Tibial nerve (tissue), 4 donors: ENCODE data around the gene RBM4B. TPM values are rescaled to one million over a fixed set of nuclear protein-coding genes. Genes with fewer than 3 reads are reported as not detected.

Source experiments
- DNase-seq, 2 donors: peaks; one replicate each; pipeline ENCODE4 v3.0.0-alpha.2; 2019; ENCODE audit warnings: low spot score in 2 of 2
- H3K27ac ChIP-seq, 4 donors: fragments of 200-600 bp; sonication (generic) in 3 of 4; one replicate each; pipeline ENCODE4 v1.5.1; 2017 to 2019; ENCODE audit warnings: mild to moderate bottlenecking in 1 of 4
- H3K27me3 ChIP-seq, 2 donors: fragments of 200-600 bp; sonication (generic) in 1 of 2; one replicate each; pipeline versions ENCODE4 v1.5.1 to v1.6.0; 2017 to 2019
- H3K36me3 ChIP-seq, 3 donors: fragments of 200-600 bp; sonication (generic); one replicate each; pipeline ENCODE4 v1.5.1; 2018 to 2019
- H3K4me1 ChIP-seq, 4 donors: fragments of 200-600 bp; sonication (generic) in 3 of 4; one replicate each; pipeline ENCODE4 v1.5.1; 2017 to 2019
- H3K4me3 ChIP-seq, 4 donors: fragments of 200-600 bp; sonication (generic) in 3 of 4; one replicate each; pipeline ENCODE4 v1.5.1; 2017 to 2019; ENCODE audit warnings: mild to moderate bottlenecking in 1 of 4, moderate library complexity in 1 of 4
- H3K9me3 ChIP-seq, 4 donors: fragments of 200-600 bp; sonication (generic) in 3 of 4; one replicate each; pipeline ENCODE4 v1.5.1; 2017 to 2019
- EP300 ChIP-seq, 2 donors: sonication (generic); formaldehyde crosslinking; IDR thresholded peaks; one replicate each; pipeline ENCODE4 v1.6.1; 2017; ENCODE audit warnings: antibody characterized with exemption in 2 of 2, mild to moderate bottlenecking in 1 of 2
- POLR2A ChIP-seq, 2 donors: fragments of 450-650 bp; IDR thresholded peaks; one replicate each; pipeline ENCODE4 v1.6.1; 2017; ENCODE audit warnings: antibody characterized with exemption in 2 of 2, mild to moderate bottlenecking in 2 of 2, moderate library complexity in 2 of 2
- WGBS, 2 donors: methylation state at CpG; one replicate each; pipeline ENCODE4 v1.1.5; 2018; 5-methylcytosine and 5-hydroxymethylcytosine counted together
- total RNA-seq, 4 donors: library from RNA; depleted of rRNA; stranded (reverse); fragments of >200 nt; gene quantifications; one replicate each; pipeline ENCODE4 v1.1.0, GENCODE V29; 2016
- TF ChIP-seq, protein P1 (sequence below), 5 experiments: fragments of 200-600 bp in 3 of 5; fragments of 450-650 bp in 2 of 5; sonication (generic) in 3 of 5; IDR thresholded peaks; one replicate each; pipeline ENCODE4 v1.5.1; 2016 to 2019; ENCODE audit warnings: antibody characterized with exemption in 5 of 5, mild to moderate bottlenecking in 3 of 5, moderate library complexity in 2 of 5

Gene RBM4B
- total RNA-seq, 4 donors from 2014 or later = 7.1 to 15.9 (median 12.2) TPM

DNA sequence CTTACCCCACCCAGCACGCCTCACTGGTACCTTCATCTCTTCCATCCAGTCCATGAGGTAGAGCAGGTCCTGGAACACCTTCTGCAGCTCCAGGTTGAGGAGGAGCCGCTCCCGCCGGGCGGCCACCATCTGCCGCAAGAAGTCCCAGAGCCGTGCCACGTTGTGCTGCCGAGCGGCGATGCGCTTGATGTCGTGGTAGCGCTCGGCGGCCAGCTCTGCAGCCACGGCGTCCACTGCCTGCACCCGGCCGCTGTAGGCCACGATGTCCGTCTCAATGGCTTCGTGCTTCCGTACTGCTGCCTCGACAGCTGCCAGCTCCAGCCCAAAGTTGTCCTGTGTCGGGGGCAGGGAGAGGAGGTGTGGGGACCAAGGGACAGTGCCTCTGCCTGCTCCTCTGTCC lies 29.8 kb upstream of the RBM4B start:
- H3K27me3 ChIP-seq = no peaks in the 10 kb centered on the region
- no peak for DNase-seq
- no peak for TF ChIP-seq EP300 (IDR thresholded peaks at IDR 0.05)
- TF ChIP-seq, protein P1, sequence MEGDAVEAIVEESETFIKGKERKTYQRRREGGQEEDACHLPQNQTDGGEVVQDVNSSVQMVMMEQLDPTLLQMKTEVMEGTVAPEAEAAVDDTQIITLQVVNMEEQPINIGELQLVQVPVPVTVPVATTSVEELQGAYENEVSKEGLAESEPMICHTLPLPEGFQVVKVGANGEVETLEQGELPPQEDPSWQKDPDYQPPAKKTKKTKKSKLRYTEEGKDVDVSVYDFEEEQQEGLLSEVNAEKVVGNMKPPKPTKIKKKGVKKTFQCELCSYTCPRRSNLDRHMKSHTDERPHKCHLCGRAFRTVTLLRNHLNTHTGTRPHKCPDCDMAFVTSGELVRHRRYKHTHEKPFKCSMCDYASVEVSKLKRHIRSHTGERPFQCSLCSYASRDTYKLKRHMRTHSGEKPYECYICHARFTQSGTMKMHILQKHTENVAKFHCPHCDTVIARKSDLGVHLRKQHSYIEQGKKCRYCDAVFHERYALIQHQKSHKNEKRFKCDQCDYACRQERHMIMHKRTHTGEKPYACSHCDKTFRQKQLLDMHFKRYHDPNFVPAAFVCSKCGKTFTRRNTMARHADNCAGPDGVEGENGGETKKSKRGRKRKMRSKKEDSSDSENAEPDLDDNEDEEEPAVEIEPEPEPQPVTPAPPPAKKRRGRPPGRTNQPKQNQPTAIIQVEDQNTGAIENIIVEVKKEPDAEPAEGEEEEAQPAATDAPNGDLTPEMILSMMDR (IDR thresholded peaks at IDR 0.05) = no peak
- no peak for TF ChIP-seq POLR2A (IDR thresholded peaks at IDR 0.05)
- no peak overlapping the region for H3K4me3 ChIP-seq
- WGBS, 2 donors = 96 to 98% methylated on average over 23 to 26 of the region's 26 CpGs
- H3K4me1 ChIP-seq = no peaks in the 10 kb centered on the region
- H3K9me3 ChIP-seq = no peaks in the 10 kb centered on the region
- no peaks in the 10 kb centered on the region for H3K36me3 ChIP-seq
- no peak overlapping the region for H3K27ac ChIP-seq

DNA sequence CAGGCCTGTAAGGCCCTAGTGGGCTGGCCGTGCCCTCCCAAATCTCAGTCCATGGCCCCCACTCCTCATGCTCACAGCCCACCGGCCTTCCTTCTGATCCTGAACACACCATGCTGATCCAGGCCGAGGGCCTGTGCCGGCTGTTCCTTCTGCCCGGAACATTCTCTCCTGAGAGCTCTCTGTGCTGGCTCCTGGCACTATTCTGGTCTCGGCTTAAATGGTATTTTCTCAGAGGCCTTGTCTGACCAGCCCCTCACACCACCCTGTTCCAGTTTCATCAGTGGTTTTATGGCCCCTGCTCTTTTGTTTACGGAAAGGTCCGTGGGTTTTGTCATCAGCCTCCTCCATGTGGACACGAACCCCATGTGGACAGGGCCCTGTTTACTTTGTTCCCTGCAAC lies 29.3 kb upstream of the RBM4B start:
- H3K27me3 ChIP-seq = no peaks in the 10 kb centered on the region
- 81 to 83% methylated on average over 9 of the region's 9 CpGs for WGBS, 2 donors
- H3K36me3 ChIP-seq = no peaks in the 10 kb centered on the region
- DNase-seq = no peak
- no peak overlapping the region for H3K4me3 ChIP-seq
- TF ChIP-seq, protein P1 (IDR thresholded peaks at IDR 0.05) = no peak
- no peak for TF ChIP-seq EP300 (IDR thresholded peaks at IDR 0.05)
- no peak for TF ChIP-seq POLR2A (IDR thresholded peaks at IDR 0.05)
- no peak overlapping the region for H3K27ac ChIP-seq
- no peaks in the 10 kb centered on the region for H3K4me1 ChIP-seq
- no peaks in the 10 kb centered on the region for H3K9me3 ChIP-seq

- WGBS, 2 donors = 92 to 94% methylated on average over 26 of the region's 26 CpGs
- Histone ChIP-seq H3K9me3 (no peaks in the 10 kb centered on the region), H3K4me3 (no peak overlapping the region), H3K27me3 (no peaks in the 10 kb centered on the region), H3K36me3 (peaks cover 0 to 6% (median 0%) of the 10 kb centered on the region in 3 donors), H3K27ac (no peak overlapping the region), H3K4me1 (no peaks in the 10 kb centered on the region)
- no peak for DNase-seq
- TF ChIP-seq POLR2A (IDR thresholded peaks at IDR 0.05) (no peak), EP300 (IDR thresholded peaks at IDR 0.05) (no peak)
- TF ChIP-seq, protein P1 (IDR thresholded peaks at IDR 0.05) = no peak
Observed at GRCh38 chr11:66705587-66706335, 28.1 kb upstream of the RBM4B start.

DNA sequence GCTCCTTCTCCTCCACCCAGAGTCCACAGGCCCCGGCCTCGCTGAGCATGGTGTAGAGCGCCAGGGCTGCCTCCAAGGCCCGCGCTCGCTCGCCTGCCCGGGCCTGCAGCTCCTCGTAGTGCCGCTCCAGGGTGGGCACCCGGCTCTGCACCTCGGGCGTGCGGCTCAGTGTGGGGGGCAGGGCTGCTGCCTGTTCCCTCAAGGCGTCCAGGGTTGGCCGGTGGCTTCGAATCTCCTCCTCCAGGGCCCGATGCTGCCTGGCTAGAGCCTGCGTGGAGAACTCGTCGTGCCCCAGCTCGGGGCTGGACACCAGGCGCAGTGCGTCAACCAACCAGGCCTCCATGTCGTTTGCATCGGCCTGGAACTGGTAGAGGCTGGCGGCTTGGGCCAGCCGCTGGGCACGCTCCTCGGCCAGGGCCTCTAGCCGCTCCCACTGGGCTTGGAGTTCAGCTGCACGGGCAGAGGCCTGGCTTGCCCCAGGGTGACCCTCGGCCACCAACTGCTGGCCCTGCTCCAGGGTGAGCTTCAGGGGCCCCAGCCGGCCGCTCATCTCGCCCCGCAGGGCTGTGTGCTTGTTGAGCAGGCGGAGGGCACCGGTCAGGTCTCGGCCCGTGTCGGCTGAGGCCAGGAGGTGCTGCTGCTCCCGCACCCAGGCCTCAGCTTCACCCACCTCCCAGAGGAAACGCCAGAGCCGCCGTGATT lies 27.1 kb upstream of the RBM4B start:
- 83 to 90% methylated on average over 7 to 17 of the region's 46 CpGs for WGBS, 2 donors
- Histone ChIP-seq H3K36me3 (peaks cover 0 to 12% (median 0%) of the 10 kb centered on the region in 3 donors), H3K27me3 (no peaks in the 10 kb centered on the region), H3K27ac (no peak overlapping the region), H3K4me1 (no peaks in the 10 kb centered on the region), H3K4me3 (no peak overlapping the region), H3K9me3 (peaks cover 0 to 3% (median 1%) of the 10 kb centered on the region in 4 donors)
- no peak for DNase-seq
- TF ChIP-seq, protein P1 (IDR thresholded peaks at IDR 0.05) = no peak
- TF ChIP-seq POLR2A (IDR thresholded peaks at IDR 0.05) (no peak), EP300 (IDR thresholded peaks at IDR 0.05) (no peak)
